Lung (tissue), 12 donors: ENCODE measurements around the gene PSMD8. TPM values are rescaled to one million over a fixed set of nuclear protein-coding genes. Genes with fewer than 3 reads are reported as not detected.
"Not testable (repeated sequence)": the region's sequence is repeated elsewhere in the genome, so short reads cannot be mapped to it uniquely, and the experiment has no call there.

Experiments
- ATAC-seq: fragments of 200-7000 bp; cut with Tn5 transposase; one replicate; pipeline ENCODE4 v1.9.1; 2020; ENCODE audit warnings: moderate number of reproducible peaks; ENCODE audit not compliant: insufficient read depth, low FRiP score
- DNase-seq, 3 donors: peaks; one replicate each; pipeline ENCODE4 v3.0.0-alpha.2; 2013 to 2017
- H3K27ac ChIP-seq, 2 donors: one replicate each; pipeline ENCODE4 v1.5.1; 2013; ENCODE audit warnings: mild to moderate bottlenecking in 2 of 2, moderate library complexity in 2 of 2, control low read depth in 1 of 2, inconsistent platforms in 1 of 2, low read depth in 1 of 2, low read length in 1 of 2
- H3K27me3 ChIP-seq, 3 donors: one replicate each; pipeline ENCODE4 v1.5.1; 2013; ENCODE audit warnings: low read length in 2 of 3; ENCODE audit not compliant: control insufficient read depth in 3 of 3, insufficient read depth in 3 of 3
- H3K36me3 ChIP-seq, 4 donors: one replicate each; pipeline ENCODE4 v1.5.1; 2013; ENCODE audit warnings: low read length in 4 of 4, mild to moderate bottlenecking in 1 of 4, moderate library complexity in 1 of 4; ENCODE audit not compliant: control insufficient read depth in 4 of 4, insufficient read depth in 4 of 4
- H3K4me1 ChIP-seq, 5 donors: one replicate each; pipeline ENCODE4 v1.5.1; 2013; ENCODE audit warnings: low read length in 5 of 5, mild to moderate bottlenecking in 2 of 5, moderate library complexity in 1 of 5; ENCODE audit not compliant: control insufficient read depth in 5 of 5, insufficient read depth in 5 of 5
- H3K4me3 ChIP-seq: one replicate; pipeline ENCODE4 v1.5.1; 2013; ENCODE audit warnings: mild to moderate bottlenecking, control low read depth, moderate library complexity
- H3K9ac ChIP-seq, 2 donors: one replicate each; pipeline ENCODE4 v1.5.1; 2013; ENCODE audit warnings: low read length in 2 of 2, control low read depth in 1 of 2; ENCODE audit not compliant: insufficient read depth in 1 of 2
- H3K9me3 ChIP-seq, 4 donors: one replicate each; pipeline ENCODE4 v1.5.1; 2013; ENCODE audit warnings: low read length in 3 of 4, mild to moderate bottlenecking in 1 of 4, moderate library complexity in 1 of 4; ENCODE audit not compliant: control insufficient read depth in 4 of 4, insufficient read depth in 3 of 4
- WGBS, 2 donors: extraction: QIAGEN DNeasy Blood & Tissue Kit; methylation state at CpG; one replicate each; pipeline ENCODE4 v1.1.7; 2013; 5-methylcytosine and 5-hydroxymethylcytosine counted together
- polyA plus RNA-seq, 2 donors: library from polyadenylated mRNA; stranded (reverse); fragments of 200-250 nt; gene quantifications; one replicate each; pipeline ENCODE4 v1.2.1, GENCODE V29; 2013
- total RNA-seq, 2 donors: library from RNA; depleted of rRNA in 1 of 2; stranded (reverse); fragments of >200 nt in 1 of 2; gene quantifications; one replicate each; pipeline ENCODE4 v1.2.1, GENCODE V29; 2014 to 2021
- TF ChIP-seq, protein P1 (sequence below): IDR thresholded peaks from 2 replicates; pipeline ENCODE4 v1.5.1; 2012; ENCODE audit warnings: mild to moderate bottlenecking; ENCODE audit errors: control extremely low read depth, extremely low read depth
- donor health status: control.
- donor health status: control.
- donor health status: Bipolar disorder and iron deficiency.
- donor health status: healthy.
- donor health status: DM: yes; HTN: yes; CAD: no.

The PSMD8 gene
- total and polyA plus RNA-seq, 4 donors = 65.4 to 233 (median 149) TPM

- peak; percentile 58 for ATAC-seq
- peak in 1 of 3 donors; percentile 26 for DNase-seq
- peaks cover 0 to 5% (median 0%) of the 10 kb centered on the region in 3 donors for H3K27me3 ChIP-seq
Observed at GRCh38 chr19:38425810-38426466, 51.6 kb downstream of the PSMD8 start, which contains the start of gene RASGRP4. Gene RASGRP4, minus strand, starts transcription at chr19:38426219. Its CDS starts 128 bp downstream, at chr19:38426091.

GRCh38 chr19:38427035-38427677, 52.8 kb downstream of the PSMD8 start:
- H3K27ac ChIP-seq, H3K9ac ChIP-seq, H3K4me3 ChIP-seq, H3K4me1 ChIP-seq, DNase-seq, H3K27me3 ChIP-seq, H3K9me3 ChIP-seq, ATAC-seq, H3K36me3 ChIP-seq: not testable (repeated sequence)
- WGBS, 2 donors = 70 to 79% methylated on average over 12 to 17 of the region's 17 CpGs

More at GRCh38 chr19:38425810-38426466, 51.6 kb downstream of the PSMD8 start, which contains the start of gene RASGRP4:
- Histone ChIP-seq H3K9me3 (peaks cover 0 to 2% (median 0%) of the 10 kb centered on the region in 4 donors), H3K36me3 (no peaks in the 10 kb centered on the region), H3K27ac (no peak within 1 kb of the TSS), H3K4me3 (peak within 1 kb of the TSS; percentile 26), H3K4me1 (no peaks in the 10 kb centered on the region), H3K9ac (no peak within 1 kb of the TSS)
- 10 to 17% methylated on average over 20 of the region's 20 CpGs for WGBS, 2 donors
- TF ChIP-seq, protein P1, sequence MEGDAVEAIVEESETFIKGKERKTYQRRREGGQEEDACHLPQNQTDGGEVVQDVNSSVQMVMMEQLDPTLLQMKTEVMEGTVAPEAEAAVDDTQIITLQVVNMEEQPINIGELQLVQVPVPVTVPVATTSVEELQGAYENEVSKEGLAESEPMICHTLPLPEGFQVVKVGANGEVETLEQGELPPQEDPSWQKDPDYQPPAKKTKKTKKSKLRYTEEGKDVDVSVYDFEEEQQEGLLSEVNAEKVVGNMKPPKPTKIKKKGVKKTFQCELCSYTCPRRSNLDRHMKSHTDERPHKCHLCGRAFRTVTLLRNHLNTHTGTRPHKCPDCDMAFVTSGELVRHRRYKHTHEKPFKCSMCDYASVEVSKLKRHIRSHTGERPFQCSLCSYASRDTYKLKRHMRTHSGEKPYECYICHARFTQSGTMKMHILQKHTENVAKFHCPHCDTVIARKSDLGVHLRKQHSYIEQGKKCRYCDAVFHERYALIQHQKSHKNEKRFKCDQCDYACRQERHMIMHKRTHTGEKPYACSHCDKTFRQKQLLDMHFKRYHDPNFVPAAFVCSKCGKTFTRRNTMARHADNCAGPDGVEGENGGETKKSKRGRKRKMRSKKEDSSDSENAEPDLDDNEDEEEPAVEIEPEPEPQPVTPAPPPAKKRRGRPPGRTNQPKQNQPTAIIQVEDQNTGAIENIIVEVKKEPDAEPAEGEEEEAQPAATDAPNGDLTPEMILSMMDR = no peak

- H3K9ac ChIP-seq = no peak overlapping the region
- peaks cover 0 to 14% (median 3%) of the 10 kb centered on the region in 3 donors for H3K27me3 ChIP-seq
- H3K36me3 ChIP-seq = no peaks in the 10 kb centered on the region
- no peak for ATAC-seq
- H3K4me3 ChIP-seq = no peak overlapping the region
- H3K27ac ChIP-seq = no peak overlapping the region
- no peak for DNase-seq
- no peaks in the 10 kb centered on the region for H3K9me3 ChIP-seq
- 60 to 78% methylated on average over 13 to 14 of the region's 14 CpGs for WGBS, 2 donors
- no peaks in the 10 kb centered on the region for H3K4me1 ChIP-seq
- TF ChIP-seq, protein P1 = no peak
Observed at GRCh38 chr19:38429055-38429810, 54.9 kb downstream of the PSMD8 start.

DNA sequence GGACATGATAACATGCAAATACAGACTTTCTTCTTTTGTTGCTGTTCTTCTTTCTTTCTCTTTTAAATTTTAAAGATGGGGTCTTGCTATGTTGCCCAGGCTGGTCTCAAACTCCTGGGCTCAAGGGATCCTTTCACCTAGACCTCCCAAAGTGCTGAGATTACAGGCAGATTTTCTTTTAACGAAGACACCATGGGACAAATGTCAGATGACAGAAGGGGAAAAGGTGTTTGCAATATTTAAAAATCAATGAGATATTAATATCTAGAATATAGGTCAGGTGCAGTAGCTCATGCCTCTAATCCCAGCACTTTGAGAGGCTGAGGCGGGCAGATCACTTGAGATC, 55.4 kb downstream of the PSMD8 start:
- no peaks in the 10 kb centered on the region for H3K36me3 ChIP-seq
- DNase-seq (no peak), ATAC-seq (no peak)
- peaks cover 0 to 14% (median 3%) of the 10 kb centered on the region in 3 donors for H3K27me3 ChIP-seq
- no peaks in the 10 kb centered on the region for H3K4me1 ChIP-seq
- TF ChIP-seq, protein P1 = no peak
- H3K4me3 ChIP-seq = no peak overlapping the region
- no peak overlapping the region for H3K9ac ChIP-seq
- 90 to 94% methylated on average over 2 of the region's 2 CpGs for WGBS, 2 donors
- H3K27ac ChIP-seq = no peak overlapping the region
- H3K9me3 ChIP-seq = no peaks in the 10 kb centered on the region
